Activated CD4-positive, CD25-positive, alpha-beta regulatory T cell treated with anti-CD3 and anti-CD28 coated beads, Interleukin-2, amount 50 U/mL, for 24 hours (primary cell): ENCODE results near the gene FARP2.
"Not testable (repeated sequence)": the region's sequence is repeated elsewhere in the genome, so short reads cannot be mapped to it uniquely, and the experiment has no call there.

Source experiments
- ATAC-seq, 2 donors: fragments of 150-1000 bp; cut with Tn5 transposase; one replicate each; pipeline ENCODE4 v1.10.0; 2021; ENCODE audit warnings: mild to moderate bottlenecking in 1 of 2, moderate library complexity in 1 of 2

Gene FARP2

DNA sequence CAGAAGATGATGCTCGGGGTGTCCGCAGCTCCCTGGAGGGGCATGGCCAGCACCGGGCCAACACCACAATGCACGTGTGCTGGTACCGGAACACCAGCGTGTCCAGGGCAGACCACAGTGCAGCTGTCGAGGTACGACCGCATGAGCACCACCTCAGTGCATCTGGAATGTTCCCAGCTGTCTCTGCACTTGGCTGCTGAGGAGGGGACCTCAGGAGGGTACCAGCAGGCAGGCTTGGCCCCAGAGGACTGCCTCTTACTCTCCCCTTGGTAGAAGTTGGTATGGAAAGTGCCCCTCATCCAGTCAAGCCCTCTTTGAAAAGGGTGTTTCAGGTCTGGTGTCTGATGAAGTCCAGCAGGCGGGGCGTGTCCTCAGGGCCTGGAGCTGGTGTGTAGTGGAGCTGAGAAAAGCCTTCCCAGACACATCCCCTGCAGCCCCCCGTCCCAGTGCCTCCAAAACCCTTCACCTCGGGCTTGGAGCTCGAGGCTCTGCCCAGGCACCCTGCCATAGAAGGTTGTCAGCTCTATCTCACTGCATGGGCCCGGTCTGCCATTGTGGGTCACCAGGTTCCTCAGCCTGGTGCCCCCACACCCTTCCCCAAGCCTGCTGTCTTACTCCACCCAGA, 135.6 kb downstream of the FARP2 start:
- ATAC-seq = no peak

DNA sequence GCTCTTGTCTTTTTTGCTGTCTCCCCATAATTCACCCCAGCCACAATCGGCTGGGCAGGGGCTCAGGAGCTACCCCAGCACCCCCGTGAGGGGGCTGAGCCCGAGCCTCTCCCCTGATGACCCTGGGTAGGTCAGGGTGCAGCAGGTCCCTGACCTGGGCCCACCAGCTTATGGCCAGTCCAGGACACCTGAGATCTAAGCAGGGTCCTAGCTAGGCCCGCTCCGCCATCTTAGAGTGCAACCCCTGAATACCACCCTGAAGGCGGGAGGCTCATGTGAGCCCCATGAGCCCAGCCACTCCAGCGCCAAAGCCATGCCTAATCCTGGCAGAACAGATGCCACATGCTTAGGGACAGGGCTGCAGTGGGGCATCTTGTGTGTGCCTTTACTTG, 136.1 kb downstream of the FARP2 start:
- no peak for ATAC-seq

DNA sequence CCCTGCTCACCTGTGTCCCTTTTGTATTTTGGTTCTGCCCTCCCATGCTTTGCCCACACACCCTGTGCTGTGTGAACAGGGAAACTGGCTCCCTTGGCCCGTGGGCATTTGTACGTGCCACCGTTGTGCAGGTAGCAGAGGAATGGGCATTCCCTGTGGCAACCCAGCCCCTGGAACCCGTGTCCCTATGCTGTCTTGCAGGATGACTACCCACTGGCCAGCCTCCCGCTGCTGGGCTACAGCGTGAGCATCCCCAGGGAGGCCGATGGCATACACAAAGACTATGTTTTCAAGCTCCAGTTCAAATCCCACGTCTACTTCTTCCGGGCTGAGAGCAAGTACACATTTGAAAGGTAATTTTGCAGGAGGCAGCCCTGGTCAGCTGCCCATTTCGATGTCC, 137.0 kb downstream of the FARP2 start:
- no peak for ATAC-seq

DNA sequence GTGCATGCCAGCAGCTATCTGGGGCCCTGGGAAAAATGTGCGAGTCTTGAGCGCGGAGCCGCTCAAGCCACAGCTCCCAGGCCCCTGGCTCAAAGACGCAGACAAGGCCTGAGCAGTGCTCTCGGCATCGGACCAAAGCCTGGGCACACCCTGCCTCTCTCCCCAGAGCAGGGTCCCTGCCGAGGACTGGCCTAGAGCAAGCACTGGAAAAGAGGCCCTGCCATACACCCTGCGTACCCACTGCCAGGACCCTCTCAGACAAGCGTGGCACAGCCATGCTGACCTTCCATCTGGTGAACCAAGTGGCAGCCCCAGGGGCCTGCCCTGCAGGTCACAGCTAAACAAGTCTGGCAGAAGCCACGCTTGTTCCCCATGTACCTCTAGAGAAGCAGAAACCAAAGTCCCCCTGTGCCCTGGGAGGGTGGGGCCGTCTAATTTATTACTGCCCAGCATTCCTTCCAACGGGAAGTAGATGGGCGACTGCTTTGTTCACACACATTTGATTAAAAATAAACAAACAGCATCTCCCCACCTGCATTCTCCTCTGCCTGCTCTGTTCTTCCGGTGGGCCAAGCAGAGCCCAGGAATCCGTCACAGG, 138.3 kb downstream of the FARP2 start:
- ATAC-seq = no peak

DNA sequence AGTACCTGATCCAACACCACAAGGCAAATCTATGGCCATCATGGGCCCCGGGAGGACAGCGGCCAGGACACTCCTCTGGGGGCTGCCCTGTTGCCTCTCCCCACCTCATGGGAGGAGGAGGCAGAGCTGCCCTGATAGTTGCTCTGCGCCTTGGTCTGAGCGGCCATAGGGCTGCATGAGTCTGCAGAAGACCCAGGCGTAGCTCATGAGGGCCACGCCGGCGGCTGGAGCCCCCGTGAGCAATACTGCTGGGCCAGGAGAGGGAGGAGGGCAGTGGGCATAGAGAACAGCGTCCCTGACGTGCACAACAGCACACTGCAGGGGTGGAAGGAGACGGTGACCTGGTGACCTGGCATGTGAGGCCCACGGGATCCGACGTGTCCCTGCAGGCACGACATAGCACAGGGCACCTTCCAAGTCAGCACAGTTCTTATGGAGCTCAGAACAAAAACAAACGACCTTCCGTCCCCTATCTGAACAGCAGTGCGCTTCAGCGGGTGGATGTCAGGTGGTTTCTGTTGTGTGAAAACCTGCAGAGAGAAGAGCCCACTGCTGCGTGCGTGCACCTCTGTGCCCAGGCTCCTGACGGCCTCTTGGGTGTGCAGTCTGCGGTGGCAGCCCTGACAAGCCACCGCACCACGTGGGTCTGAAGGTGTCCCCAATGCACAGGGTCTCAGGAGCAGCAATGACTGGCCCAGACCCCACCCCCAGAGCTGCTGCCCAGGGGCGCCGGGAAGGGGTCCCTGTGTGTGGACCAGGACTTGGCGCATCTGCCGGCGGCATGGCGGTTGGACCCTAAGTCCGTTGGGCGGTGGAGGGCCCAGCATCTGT, 139.3 kb downstream of the FARP2 start:
- ATAC-seq = no peak

DNA sequence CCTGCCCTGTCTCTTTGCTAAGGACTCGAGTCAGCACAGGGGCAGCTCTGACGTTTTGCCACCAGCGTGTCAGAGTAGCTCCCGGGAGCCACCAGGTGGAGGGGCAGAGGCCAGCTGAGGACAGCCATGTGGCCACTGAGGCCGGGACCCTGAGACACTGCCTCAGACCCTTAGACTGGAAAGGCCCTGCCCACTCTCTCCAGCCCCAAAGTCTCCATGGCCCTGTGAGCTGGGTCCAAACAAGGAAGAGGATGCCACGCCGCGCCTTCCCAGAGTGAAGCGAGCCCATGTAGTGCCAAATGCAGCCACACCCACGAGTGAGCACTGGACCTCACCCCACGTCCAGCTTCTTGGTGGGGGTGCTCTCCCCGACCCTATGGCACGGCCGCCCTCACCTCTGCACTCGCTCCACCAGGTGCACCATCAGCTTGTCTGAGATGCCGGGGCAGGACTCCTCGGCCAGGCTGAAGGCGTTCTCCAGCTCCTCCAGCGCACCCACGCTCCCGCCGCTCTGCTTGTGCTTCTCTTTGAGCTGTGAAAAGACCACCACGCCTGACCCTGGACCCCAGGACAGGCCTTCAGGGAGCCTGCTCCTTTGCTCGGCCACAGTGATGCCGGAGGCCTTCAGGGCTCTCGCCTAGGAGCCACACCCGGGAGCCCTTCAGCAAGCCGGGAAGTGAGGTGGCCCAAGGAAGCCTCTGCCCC, 140.1 kb downstream of the FARP2 start:
- no peak for ATAC-seq

DNA sequence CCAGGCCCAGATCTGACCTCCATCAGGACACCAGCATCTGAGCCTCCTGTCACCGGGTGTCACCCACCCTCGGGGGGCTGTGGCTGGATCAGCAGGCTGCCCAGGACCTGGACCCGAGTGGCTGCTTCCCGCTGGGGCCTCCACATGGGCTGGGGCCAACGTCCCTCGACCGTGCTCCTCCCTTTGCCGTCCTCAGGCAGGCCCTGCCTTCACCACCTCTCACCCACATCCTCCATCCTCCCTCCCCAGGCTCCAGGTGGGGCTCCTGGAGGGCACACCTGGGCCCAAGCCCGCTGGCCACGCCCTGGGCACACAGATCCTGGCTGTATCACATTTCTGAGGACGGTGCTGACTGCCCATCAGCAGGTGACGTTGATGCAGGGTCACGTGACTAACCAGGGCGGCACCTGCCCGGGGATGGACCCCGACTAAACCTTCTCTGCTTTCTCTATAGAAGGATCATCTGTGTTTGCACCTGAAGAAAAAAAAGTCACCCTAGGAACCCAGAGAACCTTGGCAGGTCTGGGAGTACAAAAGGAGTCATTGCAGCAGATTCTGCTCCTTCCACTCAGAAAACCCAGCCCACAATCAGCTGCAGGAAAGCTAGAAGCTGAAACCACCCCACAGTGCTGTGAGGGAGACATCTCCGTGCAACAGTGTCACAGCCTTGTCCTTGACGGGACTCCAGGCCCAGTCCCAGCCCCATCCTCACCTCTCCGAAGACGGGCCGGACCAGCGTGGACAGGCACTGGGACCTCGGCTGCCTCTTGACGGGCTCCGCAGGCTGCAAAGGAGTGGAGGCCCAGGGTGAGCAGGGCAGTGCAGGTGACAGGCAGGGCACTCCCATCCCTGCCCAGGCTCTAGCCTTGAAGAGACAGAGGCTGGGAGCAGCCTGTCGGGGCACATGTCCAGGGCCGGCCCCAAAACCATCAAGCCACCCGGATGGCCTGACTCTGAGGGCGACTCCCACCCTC, 141.1 kb downstream of the FARP2 start:
- ATAC-seq = peak in 1 of 2 donors; percentile 14

DNA sequence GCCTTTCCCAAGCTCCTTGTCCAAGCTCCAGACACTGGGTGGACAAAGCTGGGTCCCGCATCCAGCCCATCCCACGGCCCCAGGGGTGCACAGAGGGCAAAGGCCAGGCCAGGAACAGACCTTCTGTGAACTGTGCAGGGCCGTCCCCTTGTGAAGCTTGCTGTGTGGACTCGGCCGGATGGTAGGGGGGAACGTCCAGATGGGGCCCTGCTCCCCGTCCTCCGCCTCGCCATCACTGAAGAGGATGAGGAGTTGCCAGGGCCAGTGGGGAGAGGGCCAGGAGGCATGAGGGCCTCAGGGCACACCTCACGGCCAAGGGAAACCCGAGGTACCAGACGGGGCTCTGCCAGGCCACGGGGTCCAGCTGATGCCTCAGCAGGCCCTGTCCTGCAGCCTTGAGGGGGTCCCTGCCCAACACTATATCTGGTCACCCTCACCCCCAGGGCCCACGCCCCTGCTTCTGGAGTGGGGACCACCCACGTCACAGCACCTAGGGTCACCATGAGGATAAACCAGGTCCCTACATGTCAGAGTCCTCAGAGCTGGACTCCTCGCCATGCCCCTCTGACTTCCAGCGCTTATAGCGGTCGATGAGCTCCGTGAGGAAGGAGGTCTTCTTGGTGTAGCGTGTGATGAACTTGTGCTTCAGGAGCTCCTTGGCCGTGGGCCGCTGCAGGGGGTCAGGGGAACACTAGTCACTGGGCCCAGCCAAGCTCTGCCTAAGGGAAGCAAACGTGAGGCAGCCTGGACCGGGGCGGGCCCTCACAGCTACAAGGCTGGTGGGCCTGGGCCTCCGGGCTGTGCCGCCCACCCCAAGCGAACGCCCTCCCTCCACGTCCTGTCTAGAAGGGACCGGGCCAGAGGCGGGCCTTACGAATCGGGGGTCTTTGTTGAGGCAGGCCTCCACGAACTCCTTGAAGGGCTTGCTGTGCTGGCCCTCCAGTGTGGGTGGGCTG, 142.3 kb downstream of the FARP2 start:
- no peak for ATAC-seq

DNA sequence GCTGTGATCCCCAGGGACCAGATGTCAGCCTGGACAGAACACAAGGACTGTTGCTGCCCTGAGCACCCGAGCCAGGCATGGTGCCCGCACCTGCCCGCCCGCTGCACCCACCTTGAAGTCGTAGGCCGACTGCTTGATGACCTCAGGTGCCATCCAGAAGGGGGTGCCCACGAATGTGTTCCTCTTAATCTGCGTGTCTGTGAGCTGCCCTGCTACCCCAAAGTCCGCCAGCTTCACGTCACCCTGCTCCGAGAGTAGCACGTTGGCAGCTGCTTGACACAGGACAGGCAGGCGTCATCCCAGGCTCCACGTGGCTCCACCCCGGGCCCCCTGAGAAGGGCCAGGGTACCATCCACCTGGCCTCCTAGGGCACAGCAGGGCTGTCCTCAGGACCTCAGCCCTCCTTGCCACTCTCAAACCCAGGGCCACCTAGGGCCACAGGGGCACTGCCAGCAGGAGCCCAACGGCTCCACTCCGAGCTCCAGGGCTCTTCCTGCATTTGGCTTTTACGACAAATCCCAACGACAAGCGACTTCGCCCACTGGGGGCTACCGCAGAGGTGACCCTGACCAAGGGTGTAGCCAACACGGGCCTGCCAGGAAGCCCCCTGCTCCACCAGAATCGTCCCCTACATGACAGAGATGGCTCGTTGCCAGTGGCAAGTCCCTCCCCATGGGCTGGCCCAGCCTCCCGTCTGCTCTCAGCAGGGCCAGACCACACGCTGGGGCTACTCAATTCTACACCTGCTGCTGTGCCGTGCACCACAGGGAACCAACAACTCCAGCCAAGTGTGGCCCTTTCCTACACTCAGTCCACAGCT, 143.3 kb downstream of the FARP2 start:
- ATAC-seq = no peak

DNA sequence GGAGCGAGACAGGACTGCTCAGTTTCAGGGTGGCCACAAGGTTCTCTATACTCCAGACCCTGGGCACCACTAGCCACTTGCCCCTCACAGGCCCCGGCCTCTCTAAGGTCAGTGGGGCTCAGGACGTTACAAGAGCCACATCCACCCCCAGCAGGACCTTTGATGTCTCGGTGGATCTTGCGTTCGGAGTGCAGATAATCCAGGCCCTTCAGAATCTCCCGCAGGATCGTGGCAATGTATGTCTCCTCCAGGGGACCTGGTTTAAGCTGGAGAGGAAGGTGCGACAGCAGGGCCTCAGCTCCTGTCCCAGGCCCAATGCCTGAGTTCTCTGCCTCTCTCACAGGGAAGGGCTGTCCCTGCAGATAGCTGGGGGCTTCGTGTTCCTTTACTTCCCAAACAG, 143.9 kb downstream of the FARP2 start:
- no peak for ATAC-seq

DNA sequence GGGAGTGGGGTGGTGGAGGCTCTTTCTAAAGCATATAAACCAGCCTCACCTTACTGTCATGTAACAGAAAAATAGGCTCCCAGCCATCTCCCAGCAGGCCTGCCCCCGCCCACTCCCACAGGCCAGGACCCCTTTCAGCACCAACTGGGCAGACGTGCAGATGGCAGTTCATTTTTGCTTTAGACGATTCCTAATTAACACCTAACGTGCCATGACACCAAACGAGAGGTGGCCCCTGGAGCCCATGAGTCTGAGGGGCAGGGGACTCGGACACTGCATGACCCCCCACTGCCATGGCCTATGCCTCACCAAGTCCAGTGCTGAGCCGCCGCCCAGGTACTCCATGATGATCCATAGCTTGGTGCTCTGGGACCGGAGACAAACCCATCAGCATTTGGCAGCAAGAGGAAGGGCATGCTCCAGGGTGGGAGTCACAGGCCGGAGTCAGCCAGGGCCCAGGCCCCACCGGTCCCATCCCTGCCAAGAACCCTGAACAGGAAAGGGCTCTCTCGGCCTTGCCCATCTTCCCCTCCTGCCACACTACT, 144.4 kb downstream of the FARP2 start:
- no peak for ATAC-seq

DNA sequence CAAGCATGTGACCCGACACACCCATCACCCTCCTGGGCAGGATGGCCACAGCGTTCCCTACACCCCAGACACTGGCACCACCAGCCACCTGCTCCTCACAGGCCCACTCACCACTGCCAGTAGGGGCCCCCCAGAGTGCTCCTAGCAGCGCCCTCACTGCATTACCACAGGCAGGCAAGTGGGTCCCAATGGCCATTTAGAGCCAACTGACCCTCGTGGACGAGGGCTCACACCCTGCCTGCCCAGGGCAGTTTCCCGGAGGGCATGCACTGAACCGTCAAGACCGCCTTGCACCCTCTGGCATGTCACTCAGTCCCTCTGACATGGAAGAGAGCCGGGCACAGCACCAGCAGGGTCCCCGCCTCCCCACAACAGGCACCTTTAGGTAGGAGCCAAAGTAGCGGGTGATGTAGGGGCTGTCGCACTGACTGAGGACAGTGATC, 145.0 kb downstream of the FARP2 start:
- no peak for ATAC-seq

DNA sequence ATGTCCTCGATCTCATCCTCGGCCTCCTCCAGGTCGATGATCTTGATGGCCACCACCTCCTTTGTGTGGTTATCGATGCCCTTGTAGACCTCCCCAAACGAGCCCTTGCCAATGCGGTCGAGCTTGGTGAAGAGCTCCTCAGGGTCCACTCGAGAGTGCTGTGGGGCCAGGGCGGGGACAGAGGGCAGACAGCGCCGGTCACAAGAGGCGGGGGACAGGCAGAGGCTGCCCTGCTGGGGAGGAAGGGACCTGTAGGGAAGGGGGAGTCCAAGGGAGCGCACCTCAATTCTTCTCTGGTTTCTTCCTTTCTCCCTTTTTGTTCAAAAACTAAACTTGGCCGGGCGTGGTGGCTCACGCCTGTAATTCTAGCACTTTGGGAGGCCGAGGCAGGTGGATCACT, 145.5 kb downstream of the FARP2 start:
- ATAC-seq = no peak

DNA sequence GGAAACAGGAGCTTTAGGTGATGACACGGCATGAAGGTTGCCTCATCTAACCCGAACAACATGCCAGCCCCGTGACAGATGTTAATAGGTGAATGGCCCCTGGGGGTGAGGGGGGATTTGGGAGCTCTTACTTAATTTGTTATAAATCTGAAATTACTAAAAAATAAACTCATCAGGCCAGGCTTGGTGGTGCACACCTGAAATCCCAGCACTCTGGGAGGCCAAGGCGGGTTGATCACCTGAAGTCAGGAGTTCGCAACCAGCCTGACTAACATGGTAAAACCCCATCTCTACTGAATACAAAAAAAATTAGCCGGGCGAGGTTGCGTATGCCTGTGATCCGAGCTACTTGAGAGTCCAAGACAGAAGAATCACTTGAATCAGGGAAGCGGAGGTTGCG, 146.2 kb downstream of the FARP2 start:
- no peak for ATAC-seq

DNA sequence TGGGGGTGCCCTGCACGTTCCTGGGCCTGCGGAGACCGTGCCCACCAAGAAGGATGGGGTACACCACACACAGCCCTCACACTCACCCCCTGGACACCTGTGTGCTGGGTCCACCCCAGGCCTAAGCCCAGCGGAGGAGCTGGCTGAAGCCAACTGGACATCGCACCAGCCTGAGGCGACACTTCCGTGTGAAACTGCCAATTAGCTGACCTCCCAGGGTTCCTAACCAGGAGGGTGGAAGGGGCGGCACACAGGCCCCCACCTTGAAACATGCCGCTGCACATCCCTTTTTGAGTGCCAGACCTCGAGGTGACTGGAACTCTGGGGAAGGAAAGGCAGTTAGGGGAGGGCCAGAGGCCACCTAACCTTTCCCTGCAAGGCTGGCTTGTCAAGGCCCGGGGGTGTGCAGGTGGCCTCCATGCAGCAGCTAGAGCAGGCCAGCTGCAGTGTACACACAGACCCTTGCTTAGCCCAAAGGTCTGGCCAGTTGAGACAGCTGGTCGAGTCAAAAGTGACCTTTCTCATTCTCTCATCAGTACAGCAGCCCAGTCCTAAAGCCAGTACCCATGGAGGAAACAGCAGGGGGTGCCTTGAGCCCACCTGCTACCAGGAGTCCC, 147.8 kb downstream of the FARP2 start:
- no peak for ATAC-seq

DNA sequence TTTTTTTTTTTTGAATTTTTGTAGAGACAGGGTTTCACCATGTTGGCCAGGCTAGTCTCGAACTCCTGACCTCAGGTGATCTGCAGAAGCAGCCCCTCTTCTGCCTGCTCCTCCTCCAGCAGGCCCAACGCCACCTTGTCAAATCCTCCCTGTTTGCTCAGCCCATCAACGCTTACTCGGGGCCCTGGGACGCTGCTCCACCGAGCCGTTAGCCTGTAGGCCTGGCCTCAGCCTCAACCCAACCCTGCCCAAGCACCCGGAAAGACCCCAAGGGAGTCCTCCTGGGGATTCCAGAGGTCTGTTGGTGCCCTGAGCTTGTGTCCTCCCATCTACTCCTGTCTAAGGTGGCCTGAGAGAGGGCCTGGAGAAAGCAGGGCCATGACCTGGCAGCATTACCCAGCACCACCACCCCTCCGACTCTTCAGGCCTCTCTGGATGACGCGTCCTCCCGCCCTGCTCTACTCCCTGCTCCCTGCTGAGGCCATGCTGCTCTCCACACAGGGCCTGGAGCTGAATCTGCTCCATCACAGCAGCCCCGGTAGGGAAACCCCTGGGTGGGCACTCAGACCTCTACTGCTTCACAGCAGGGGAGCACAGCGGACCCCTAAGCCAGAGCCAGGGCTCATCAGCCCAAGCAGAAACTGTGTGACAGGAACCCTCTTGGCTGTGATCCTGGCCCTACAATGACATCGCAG, 149.1 kb downstream of the FARP2 start:
- no peak for ATAC-seq

DNA sequence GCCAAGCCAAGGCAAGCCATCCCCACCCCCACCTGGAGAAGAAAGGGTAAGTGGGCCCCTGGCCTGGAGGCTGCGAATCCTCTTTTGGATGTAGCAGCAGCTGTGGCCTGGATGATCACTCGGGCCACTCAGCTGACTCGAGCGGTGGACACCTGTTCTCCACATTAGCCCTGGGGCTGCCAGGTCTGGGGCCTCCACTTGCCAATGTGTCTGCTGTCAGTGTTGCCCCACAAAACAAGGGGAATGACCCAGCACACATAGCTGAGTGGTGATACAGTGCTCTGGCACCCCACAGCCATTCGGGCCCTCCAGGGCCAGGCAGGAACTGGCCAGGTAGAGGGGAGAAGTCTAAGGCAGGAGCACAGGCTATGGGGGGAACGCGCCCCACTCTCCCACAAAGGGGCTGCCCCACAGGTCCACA, 149.7 kb downstream of the FARP2 start:
- ATAC-seq = no peak

DNA sequence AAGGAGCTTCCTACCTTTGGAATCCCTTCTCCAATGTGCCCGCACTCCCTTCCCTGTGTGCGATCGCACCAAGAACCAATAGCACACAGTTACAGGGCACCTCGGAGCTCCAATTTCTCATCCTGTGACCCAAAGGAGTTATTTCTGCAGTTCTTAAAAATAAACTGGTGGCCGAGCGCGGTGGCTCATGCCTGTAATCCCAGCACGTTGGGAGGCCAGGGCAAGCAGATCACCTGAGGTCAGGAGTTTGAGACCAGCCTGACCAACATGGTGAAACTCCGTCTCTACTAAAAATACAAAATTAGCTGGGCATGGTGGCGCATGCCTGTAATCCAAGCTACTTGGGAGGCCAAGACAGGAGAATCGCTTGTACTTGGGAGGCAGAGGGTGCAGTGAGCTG, 150.2 kb downstream of the FARP2 start:
- not testable (repeated sequence) for ATAC-seq
